CD4-positive, alpha-beta T cell treated with Interleukin-2 at 100 ng/mL for 4 hours (primary cell): ENCODE data around the gene TRIM6.
"Not testable (repeated sequence)": the region's sequence is repeated elsewhere in the genome, so short reads cannot be mapped to it uniquely, and the experiment has no call there.

Experiments used
- DNase-seq: peaks from one replicate; pipeline ENCODE4 v3.0.0-alpha.2; 2020; ENCODE audit warnings: low spot score

Gene TRIM6, protein sequence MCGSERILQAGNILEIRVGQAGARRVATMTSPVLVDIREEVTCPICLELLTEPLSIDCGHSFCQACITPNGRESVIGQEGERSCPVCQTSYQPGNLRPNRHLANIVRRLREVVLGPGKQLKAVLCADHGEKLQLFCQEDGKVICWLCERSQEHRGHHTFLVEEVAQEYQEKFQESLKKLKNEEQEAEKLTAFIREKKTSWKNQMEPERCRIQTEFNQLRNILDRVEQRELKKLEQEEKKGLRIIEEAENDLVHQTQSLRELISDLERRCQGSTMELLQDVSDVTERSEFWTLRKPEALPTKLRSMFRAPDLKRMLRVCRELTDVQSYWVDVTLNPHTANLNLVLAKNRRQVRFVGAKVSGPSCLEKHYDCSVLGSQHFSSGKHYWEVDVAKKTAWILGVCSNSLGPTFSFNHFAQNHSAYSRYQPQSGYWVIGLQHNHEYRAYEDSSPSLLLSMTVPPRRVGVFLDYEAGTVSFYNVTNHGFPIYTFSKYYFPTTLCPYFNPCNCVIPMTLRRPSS

DNA sequence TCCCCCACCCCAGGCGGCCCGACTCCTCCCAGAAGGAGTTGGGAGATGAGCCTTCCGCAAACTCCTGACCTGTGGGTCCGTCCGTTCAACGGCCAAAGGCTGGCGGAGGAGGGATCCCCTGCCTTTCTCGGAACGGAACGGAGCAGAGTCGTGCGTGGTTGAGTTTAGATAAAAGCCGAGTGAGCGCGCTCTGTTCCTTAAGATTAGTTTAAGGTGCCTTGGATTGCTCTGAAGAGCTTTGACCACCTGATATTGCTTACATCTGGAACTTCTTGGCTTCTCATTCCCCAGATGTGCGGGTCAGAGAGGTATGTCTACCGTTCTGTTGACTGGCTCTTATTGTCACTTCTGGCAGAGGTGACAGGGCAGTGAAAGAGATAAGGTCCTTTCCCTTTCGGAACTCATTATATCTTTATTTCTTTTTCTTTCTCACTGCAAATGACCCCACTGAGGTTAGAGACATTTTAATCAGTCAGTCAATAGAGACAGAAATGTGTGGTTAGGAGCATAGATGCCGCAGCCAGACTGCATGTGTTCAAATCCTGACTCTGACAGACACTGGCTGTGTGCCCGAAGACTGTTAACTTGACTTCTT, at the start of gene TRIM6:
Gene TRIM6, plus strand, starts transcription at position 31 of the 595 bp plus-strand sequence. Its CDS starts 261 bp downstream, at position 292.
- no peak for DNase-seq

DNA sequence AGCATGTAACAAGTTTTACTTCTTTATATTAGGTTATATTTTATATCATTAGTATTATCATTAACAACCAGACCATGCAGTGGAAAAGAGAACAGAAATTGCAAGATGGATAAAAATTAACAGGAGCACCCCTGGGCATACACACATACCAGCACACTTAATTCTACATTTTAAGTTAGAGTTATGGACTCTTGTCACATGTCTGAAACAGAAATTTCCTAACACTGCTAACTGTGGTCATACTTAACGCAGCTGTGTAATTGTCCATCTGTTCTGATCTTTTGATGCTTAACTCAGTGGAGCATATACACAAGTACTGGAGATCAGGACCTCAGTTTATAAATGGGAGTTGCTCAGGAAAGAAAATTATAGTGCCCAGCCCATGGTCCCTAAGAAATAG, 48.5 kb upstream of the TRIM6 start:
- DNase-seq: no peak

DNA sequence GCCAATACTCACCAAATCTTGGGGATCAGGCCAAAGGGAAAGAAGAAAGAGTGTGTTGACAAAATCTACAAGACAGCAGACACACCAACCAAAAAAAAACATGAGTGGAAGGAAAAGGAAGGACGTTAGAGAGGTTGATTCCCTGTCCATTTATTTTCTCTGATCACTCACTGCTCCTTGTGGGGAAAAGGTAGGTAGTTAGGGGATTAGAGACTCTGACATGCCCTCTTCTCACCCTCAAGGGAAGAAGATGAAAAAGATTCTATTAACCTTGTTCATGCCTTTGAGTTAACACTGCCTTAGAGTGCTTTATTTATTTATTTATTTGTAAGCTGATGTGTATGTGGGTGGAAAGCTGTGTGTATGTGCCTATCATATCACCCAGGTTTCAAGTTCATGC, 48.0 kb upstream of the TRIM6 start, which contains the start of gene OR52H1:
Gene OR52H1, minus strand, starts transcription at position 101 of the 400 bp plus-strand sequence. CDS start 3,035 bp downstream, outside the sequence.
- no peak for DNase-seq

DNA sequence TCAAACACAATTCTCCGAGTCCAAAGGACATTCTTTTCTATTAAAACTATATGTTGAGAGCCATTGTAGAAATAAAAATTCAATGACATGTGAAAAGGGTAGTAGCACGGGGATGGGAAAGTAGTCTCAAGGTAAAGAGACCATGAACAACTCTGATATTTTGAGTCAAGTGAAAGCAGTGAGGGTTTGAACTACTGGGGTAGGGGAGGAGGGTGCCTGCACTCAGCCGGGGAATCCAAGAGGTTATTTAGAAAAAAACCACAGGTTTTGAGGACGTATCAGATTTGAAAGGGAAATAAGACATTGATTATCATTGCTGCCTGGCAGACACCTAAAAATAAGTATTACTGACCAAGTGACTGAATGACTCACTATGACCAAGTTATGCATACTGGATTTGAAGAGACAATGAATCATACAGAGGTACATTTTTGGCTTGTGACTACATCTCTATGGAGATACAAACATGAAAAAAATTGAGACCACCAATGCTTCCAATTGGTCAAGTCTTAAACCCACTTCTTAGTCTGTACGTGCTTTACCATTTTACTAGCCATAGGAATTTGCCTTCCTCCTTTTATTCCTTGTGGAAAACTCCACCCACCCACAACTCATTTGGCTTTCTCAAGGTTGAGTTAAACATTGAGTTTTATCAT, 45.9 kb upstream of the TRIM6 start:
- DNase-seq: no peak

DNA sequence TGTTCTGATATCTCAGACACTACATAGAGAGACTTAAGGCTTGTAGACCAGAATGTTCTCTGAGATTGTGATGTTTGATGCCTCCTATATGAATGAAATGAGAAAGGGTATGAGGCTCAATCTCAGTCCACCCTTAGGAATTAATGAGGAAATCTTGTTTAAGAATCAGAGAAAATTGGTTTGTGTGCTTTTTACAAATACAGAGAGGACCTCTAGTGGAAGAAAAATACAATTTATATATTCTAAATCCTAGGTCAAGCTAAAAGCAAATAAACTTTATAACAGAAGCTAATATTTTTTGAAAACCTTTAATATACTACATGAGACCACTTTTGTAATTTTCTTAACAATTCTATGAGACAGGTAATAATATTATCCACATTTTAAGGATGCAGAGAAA, 43.1 kb upstream of the TRIM6 start:
- no peak for DNase-seq

DNA sequence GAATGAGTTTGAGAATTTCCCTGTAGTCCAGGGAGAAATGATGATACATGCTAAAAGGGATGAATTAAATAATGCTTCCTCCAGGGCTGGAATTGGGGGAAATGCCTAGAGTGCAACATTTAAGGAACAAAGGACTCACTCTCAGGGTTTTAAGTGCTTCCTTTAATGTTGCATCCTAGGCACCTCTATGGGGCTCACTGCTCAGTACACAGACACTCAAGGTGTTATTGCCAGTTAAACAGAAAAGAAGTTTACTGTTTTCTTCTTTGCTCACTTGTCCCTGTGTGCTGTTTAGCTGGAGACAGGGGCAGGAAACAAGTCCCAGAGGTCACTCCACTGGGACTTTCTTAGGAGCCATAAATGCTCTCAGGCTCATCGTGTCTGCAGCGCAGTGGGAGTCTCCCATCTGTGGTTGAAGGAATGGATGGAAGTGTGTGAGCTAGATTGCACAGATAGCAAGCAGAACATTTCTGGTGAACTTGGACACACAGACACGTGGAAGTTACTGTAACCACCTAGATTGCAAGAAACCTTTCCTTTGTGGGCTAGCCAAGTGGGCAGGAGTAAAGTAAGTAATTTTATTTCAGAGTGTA, 39.7 kb upstream of the TRIM6 start:
- no peak for DNase-seq

DNA sequence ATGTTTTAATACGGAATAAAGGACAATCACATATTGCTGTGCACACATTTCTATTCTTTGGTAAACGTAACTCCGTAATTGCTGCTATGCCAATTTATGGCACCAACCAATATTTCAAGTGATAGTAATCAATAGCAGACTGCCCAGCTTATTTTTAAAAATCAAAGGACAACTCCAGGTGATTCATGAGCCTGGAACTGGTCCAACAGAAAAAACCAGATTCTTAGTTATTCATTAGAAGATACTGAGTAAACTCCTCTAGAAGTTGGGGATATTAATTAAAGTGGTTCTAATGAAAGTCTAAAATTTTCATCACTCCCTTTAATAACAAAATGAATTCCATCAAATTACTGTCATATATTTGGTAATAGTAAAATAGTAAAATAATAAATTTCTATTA, 38.7 kb upstream of the TRIM6 start:
- no peak for DNase-seq

DNA sequence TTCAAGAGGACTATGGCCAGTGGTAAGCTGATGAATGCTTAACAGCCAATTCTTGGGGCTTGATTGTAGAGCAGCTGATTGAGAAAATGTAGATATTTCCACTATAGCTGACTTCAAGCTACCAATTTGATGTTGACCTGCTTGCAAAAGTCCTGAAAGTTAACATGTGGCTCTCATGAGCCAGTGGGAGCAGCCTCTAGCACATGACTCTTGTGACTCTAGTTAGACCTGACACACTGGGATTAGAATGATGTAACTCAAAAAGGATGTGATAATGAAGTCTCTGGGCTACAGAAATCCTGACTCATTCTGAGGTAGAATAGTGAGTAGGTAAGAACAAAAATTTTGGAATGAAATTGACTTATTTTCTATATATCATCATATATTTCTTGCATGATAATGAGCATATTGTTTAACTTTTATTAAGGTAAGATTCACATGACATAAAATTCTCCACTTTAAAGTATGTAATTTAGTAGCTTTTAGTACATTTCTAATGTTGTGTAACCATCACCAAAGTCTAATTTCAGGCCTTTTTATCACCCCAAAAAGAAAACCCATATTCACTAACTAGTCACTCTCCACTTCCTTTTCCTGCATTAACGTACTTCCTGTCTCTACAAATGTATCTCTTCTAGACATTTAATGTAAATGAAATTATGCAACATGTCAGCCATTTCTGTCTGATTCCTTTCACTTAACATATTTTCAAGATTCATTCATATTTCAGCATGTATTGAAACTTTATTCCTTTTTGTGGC, 32.0 kb upstream of the TRIM6 start:
- DNase-seq: no peak

DNA sequence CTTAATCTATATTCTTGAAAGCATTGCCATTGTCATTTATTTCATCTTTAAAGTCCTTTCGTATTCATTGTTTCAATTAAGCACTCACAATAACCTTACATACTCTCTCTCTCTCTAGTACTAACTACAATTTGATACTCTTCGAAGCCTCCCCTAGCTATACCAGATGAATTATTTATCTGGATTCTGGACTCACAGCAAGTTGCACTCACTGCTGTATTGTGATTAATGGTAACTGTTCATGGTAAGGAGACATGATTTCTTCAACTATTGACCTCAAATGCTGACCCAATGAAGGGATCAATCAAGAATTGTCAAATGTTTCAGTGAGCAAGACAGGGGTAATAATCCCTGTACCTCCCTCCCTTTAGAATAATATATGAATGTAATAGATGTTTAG, 21.8 kb upstream of the TRIM6 start:
- no peak for DNase-seq

DNA sequence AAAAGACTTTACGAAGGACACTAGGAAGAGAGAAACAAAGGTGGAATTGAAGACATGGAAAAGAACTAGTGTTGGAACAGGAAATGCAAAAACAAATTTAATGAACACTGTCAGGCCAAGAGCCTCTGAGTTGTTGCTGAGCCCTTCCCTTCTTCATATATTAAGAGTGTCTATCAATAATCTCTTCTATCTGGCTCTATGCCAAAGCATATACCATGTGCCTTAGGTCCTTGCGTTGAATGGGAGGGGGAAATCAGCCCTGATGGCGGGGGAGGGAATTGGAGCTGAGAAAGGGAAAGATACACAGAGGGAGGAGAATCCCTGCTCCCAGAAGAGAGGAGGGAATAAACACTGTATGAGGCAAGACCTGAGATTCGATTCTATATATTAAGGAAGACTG, 21.3 kb upstream of the TRIM6 start:
- no peak for DNase-seq

DNA sequence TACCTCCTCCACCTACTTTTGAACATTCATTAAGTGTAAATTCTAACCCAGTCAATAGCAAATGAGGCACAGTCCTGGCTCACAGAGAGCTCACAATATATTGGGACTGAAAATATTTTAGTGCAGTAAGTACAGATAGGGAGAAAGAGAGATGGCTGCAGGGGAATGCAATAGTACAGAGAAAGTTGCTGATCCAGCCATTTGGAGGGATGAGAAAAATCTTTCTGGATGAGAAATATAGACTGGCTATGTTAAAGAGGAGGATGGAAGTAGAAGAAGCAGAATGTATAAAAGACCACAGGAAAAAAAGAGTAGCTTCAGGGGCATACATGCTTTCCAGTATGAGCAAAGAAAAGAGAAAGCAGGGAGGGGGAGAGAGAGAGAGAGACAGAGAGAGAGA, 19.3 kb upstream of the TRIM6 start:
- no peak for DNase-seq

DNA sequence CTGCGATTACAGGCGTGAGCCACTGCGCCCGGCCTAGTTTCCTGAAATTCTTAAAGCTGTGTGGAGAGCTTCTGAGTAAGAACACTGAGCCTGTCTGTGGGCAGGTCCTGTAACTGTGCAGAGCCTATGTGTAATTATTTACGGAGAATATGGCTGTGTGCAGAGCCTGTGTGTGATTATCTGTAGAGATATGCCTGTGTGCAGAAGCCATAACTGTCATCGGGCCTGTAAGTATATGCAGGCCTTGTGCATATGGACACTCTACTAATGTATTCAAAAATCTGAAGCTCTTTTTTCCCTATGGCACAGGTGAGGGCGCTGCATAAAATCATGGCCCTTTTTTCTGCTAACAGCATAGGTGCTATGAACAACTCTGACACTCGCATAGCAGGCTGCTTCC, 15.9 kb upstream of the TRIM6 start, which contains the start of gene OR52B6:
Gene OR52B6, plus strand, starts transcription at position 301 of the 400 bp plus-strand sequence. Its CDS starts 0 bp downstream, at position 301.
- DNase-seq: no peak

DNA sequence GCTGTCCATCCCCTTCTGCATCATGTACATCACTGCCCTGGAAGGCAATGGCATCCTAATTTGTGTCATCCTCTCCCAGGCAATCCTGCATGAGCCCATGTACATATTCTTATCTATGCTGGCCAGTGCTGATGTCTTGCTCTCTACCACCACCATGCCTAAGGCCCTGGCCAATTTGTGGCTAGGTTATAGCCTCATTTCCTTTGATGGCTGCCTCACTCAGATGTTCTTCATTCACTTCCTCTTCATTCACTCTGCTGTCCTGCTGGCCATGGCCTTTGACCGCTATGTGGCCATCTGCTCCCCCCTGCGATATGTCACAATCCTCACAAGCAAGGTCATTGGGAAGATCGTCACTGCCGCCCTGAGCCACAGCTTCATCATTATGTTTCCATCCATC, 15.4 kb upstream of the TRIM6 start:
- no peak for DNase-seq

DNA sequence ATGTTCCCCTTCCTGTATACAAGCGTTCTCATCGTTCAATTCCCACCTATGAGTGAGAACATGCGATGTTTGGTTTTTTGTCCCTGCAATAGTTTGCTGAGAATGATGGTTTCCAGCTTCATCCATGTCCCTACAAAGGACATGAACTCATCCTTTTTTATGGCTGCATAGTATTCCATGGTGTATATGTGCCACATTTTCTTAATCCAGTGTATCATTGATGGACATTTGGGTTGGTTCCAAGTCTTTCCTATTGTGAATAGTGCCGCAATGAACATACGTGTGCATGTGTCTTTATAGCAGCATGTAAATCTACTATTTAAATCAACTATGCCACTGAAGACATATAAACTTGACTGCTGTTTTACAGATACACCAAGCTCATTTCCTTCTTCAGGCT, 12.0 kb upstream of the TRIM6 start:
- not testable (repeated sequence) for DNase-seq

DNA sequence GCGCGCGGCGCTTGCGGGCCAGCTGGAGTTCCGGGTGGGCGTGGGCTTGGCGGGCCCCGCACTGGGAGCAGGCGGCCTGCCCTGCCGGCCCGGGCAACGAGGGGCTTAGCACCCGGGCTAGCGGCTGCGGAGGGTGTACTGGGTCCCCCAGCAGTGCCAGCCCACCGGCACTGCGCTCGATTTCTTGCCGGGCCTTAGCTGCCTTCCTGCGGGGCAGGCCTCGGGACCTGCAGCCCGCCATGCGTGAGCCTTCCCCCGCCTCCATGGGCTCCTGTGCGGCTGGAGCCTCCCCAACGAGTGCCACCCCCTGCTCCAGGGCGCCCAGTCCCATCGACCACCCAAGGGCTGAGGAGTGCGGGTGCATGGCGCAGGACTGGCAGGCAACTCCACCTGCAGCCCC, 6.5 kb upstream of the TRIM6 start:
- DNase-seq: not testable (repeated sequence)

DNA sequence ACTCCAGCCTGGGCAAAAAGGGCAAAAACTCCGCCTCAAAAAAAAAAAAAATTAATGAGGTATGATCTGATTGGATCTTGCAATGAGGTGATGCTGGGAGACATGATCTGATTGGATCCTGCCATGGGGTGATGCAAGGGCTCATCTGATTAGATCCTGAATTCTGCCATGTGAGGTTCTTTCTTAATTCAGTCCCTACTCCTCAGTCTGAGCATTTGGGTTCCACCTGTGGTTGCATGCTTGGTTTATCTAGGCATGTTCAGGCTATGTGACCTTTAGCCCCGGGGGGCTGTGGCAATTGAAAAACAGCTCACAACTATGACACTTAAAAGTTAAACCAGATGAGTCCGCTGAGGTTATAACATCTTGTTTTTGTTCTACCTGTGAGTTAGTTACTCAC, 4.8 kb upstream of the TRIM6 start:
- no peak for DNase-seq

DNA sequence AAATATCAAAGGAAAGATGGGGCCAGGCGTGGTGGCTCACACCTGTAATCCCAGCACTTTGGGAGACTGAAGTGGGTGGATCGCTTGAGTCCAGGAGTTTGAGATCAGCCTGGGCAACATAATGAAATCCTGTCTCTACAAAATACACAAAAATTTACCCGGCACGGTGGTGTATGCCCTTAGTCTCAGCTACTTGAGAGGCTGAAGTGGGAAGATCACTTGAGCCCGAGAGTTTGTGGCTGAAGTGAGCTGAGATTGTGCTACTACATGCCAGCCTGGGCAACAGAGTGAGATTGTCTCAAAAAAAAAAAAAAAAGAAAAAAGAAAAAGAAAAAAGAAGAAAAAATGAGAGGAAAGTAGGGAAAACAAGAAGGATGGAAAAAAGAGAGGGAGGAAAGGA, 3.8 kb upstream of the TRIM6 start:
- no peak for DNase-seq

DNA sequence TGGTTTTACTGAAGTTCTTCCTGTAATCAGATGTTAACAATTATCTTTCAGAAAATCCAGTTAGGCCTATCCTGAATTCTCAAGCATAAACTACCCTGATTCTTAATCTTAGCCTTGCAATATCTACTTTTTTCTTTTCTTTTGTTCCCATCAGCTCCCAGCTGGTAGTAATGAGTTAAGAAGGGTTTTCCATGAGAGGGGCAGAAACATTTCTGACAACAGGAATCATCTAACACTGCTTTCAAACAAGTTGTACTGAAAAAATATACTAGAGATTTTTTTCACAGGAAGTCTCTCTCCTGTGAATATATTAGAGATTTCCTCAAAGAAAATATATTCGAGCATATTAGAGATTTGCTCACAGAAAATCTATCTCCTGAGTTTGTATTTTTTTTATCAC, 3.3 kb upstream of the TRIM6 start:
- no peak for DNase-seq

DNA sequence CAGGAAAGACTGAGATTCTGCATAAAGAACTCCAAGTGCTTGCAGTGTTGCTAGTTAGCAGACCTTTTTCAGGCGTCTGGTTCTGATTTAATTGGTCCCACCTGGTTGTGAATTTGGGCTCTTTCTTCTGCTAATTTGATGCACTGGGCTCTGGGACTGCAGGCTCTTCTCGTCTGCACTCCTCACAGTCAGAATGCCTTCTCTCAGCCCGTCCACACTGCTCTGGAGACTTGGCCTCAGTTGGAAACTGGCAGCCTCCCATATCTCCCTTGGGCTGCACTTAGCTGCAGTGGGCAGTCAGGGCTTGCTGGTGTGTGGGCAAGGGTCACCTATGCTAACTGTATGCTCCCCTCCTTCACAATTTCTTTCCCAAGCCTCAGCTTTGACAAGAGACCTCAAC, 1.5 kb downstream of the TRIM6 start:
- DNase-seq: no peak

DNA sequence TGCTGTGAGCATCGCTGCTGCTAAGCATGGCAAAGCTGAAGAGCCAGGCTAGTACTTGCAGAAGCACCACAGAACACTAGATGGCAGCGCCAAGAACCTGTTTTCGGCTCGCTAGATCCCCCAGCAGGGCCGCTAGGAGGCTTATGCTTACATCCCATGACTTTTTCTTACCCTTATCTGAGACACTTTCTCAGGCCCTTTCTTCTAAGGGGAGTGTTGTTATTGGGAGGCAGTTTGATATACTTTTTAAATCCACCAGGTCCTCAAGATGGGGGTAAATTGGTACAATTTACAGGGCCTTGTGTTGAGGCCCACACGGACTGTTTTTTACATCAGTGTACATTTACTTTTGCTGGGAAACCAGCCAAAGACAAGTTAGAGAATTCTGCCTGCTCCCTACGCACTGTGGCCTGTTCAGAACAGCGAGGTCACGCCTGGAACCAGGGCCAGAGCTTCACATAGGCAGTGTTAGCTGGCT, 4.0 kb downstream of the TRIM6 start:
- DNase-seq: peak; percentile 61

DNA sequence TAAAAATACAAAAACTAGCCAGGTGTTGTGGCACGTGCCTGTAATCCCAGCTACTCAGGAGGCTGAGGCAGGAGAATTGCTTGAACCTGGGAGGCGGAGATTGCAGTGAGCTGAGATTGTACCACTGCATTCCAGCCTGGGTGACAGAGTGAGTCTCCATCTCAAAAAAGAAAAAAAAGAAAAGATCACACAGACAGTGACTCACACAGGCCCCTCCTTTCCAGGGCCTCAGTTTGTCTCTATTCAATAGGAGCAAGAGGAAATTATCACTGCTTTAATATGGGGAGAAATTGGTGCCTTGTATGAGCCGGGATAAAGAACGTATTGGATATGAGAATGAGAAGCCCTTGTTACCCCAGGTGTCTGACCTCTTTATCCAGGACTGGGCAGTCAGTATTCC, 6.4 kb downstream of the TRIM6 start:
- DNase-seq: not testable (repeated sequence)

DNA sequence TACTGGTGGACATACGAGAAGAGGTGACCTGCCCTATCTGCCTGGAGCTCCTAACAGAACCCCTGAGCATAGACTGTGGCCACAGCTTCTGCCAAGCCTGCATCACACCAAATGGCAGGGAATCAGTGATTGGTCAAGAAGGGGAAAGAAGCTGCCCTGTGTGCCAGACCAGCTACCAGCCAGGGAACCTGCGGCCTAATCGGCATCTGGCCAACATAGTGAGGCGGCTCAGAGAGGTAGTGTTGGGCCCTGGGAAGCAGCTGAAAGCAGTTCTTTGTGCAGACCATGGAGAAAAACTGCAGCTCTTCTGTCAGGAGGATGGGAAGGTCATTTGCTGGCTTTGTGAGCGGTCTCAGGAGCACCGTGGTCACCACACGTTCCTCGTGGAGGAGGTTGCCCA, 6.9 kb downstream of the TRIM6 start:
- DNase-seq: no peak
